ENCODE measurements around the gene REXO1.
A peak's percentile ranks its signal among the peaks of the same experiment; 100 is the strongest.

REXO1 gene

GRCh38 chr19:1786668-1787067, 61.6 kb downstream of the REXO1 start:
- no peak overlapping the region for H3K27ac ChIP-seq (ENCODE audit: low read length)

DNA sequence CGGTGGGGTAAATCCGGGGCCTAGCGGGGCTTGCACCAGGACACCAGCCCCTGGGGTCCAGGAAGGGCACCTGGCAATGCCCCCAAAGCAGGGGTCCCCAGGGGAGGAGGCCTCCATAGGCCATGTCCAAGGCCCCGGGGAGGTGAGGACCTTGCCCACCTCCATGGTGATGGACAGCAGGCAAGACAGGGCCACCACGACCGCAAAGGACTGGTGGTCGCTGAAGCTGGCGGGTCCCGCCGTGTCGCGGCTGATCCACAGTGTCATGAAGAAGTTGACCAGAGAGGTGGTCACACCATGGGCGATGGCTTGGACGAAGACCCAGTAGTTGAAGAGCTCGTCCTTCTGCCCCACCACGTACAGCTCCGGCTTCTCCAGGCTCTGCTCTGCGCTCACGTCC, 63.0 kb downstream of the REXO1 start:
- TF ChIP-seq CTCF (IDR thresholded peaks at IDR 0.05; ENCODE audit: low read length) (no peak), EZH2 (optimal IDR thresholded peaks at IDR 0.05; ENCODE audit: low read depth, low read length) (peak; percentile 13), EZH2phosphoT487 (IDR thresholded peaks at IDR 0.05; ENCODE audit: low read length) (no peak)
- H3K4me1 ChIP-seq (ENCODE audit: low read length): no peaks in the 10 kb centered on the region

More at GRCh38 chr19:1786668-1787067, 61.6 kb downstream of the REXO1 start:
- Histone ChIP-seq H3K9me2 (replicated peaks; ENCODE audit: insufficient read depth, low read length) (no peaks in the 10 kb centered on the region), H3K4me1 (ENCODE audit: low read length) (no peaks in the 10 kb centered on the region), H3F3A (ENCODE audit: insufficient read depth, low read length) (no peaks in the 10 kb centered on the region), H3K27me3 (replicated peaks; ENCODE audit: insufficient read depth, low read length) (peaks cover 83% of the 10 kb centered on the region), H4K20me1 (ENCODE audit: insufficient read depth, low read length) (peaks cover 3% of the 10 kb centered on the region; the same call in 1 of the 2 replicates), H3K9me3 (replicated peaks; ENCODE audit: insufficient read depth, low read length) (no peaks in the 10 kb centered on the region), H2AFZ (ENCODE audit: low read length) (no peak overlapping the region), H3K9ac (ENCODE audit: low read length) (no peak overlapping the region), H3K4me3 (ENCODE audit: low read length) (no peak overlapping the region), H3K4me2 (ENCODE audit: low read depth, low read length) (no peak overlapping the region), H3K79me2 (ENCODE audit: low read length) (no peaks in the 10 kb centered on the region), H3K36me3 (replicated peaks; ENCODE audit: insufficient read depth, low read length) (no peaks in the 10 kb centered on the region)
- no peak for DNase-seq
- no peak for TF ChIP-seq EZH2 (optimal IDR thresholded peaks at IDR 0.05; ENCODE audit: low read depth, low read length)

GRCh38 chr19:1783874-1784273, 64.4 kb downstream of the REXO1 start:
- TF ChIP-seq CTCF (IDR thresholded peaks at IDR 0.05; ENCODE audit: low read length) (no peak), EZH2phosphoT487 (IDR thresholded peaks at IDR 0.05; ENCODE audit: low read length) (no peak), EZH2 (optimal IDR thresholded peaks at IDR 0.05; ENCODE audit: low read depth, low read length) (no peak)
- Histone ChIP-seq H3K27me3 (replicated peaks; ENCODE audit: insufficient read depth, low read length) (peaks cover 93% of the 10 kb centered on the region), H3K9me3 (replicated peaks; ENCODE audit: insufficient read depth, low read length) (no peaks in the 10 kb centered on the region), H3K36me3 (replicated peaks; ENCODE audit: insufficient read depth, low read length) (no peaks in the 10 kb centered on the region), H2AFZ (ENCODE audit: low read length) (no peak overlapping the region), H3F3A (ENCODE audit: insufficient read depth, low read length) (no peaks in the 10 kb centered on the region), H3K27ac (ENCODE audit: low read length) (no peak overlapping the region), H3K4me3 (ENCODE audit: low read length) (no peak overlapping the region), H3K79me2 (ENCODE audit: low read length) (no peaks in the 10 kb centered on the region), H3K4me1 (ENCODE audit: low read length) (no peaks in the 10 kb centered on the region), H3K9me2 (replicated peaks; ENCODE audit: insufficient read depth, low read length) (no peaks in the 10 kb centered on the region), H3K4me2 (ENCODE audit: low read depth, low read length) (no peak overlapping the region), H3K9ac (ENCODE audit: low read length) (no peak overlapping the region), H4K20me1 (ENCODE audit: insufficient read depth, low read length) (peaks cover 3% of the 10 kb centered on the region; the same call in 1 of the 2 replicates)
- no peak for DNase-seq

More for the DNA sequence above, 63.0 kb downstream of the REXO1 start:
- DNase-seq: no peak
- Histone ChIP-seq H3F3A (ENCODE audit: insufficient read depth, low read length) (no peaks in the 10 kb centered on the region), H3K4me3 (ENCODE audit: low read length) (no peak overlapping the region), H4K20me1 (ENCODE audit: insufficient read depth, low read length) (peaks cover 3% of the 10 kb centered on the region; the same call in 1 of the 2 replicates), H3K9ac (ENCODE audit: low read length) (no peak overlapping the region), H2AFZ (ENCODE audit: low read length) (no peak overlapping the region), H3K79me2 (ENCODE audit: low read length) (no peaks in the 10 kb centered on the region), H3K9me2 (replicated peaks; ENCODE audit: insufficient read depth, low read length) (no peaks in the 10 kb centered on the region), H3K27me3 (replicated peaks; ENCODE audit: insufficient read depth, low read length) (peaks cover 83% of the 10 kb centered on the region), H3K4me2 (ENCODE audit: low read depth, low read length) (no peak overlapping the region), H3K27ac (ENCODE audit: low read length) (no peak overlapping the region), H3K9me3 (replicated peaks; ENCODE audit: insufficient read depth, low read length) (no peaks in the 10 kb centered on the region), H3K36me3 (replicated peaks; ENCODE audit: insufficient read depth, low read length) (no peaks in the 10 kb centered on the region)

DNA sequence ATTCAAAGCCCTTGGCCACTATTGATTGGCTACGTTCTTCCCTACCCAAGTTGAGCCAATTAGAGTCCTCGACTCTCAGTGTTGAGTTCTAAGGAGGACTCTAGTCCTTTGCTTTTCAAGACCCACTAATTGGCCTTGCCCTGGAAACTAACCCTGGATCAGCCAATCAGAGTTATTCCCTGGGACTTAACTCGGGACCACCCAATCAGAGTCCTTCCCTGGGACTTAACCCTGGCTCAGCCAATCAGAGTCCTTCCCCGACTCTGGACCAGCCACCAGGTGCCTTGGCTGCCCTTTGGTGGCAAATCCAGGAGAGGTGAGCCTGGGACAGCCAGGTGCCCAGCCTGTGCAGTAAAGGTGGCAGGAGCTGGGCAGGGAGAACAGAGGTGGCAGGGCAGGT, 64.9 kb downstream of the REXO1 start:
- Histone ChIP-seq H3K4me3 (ENCODE audit: low read length) (no peak overlapping the region), H3K9ac (ENCODE audit: low read length) (no peak overlapping the region), H3K79me2 (ENCODE audit: low read length) (no peaks in the 10 kb centered on the region), H3K27me3 (replicated peaks; ENCODE audit: insufficient read depth, low read length) (peaks cover 93% of the 10 kb centered on the region), H4K20me1 (ENCODE audit: insufficient read depth, low read length) (peaks cover 3% of the 10 kb centered on the region; the same call in 1 of the 2 replicates), H2AFZ (ENCODE audit: low read length) (no peak overlapping the region), H3K9me2 (replicated peaks; ENCODE audit: insufficient read depth, low read length) (no peaks in the 10 kb centered on the region), H3K36me3 (replicated peaks; ENCODE audit: insufficient read depth, low read length) (no peaks in the 10 kb centered on the region), H3K9me3 (replicated peaks; ENCODE audit: insufficient read depth, low read length) (no peaks in the 10 kb centered on the region), H3K4me1 (ENCODE audit: low read length) (no peaks in the 10 kb centered on the region), H3F3A (ENCODE audit: insufficient read depth, low read length) (no peaks in the 10 kb centered on the region), H3K27ac (ENCODE audit: low read length) (no peak overlapping the region), H3K4me2 (ENCODE audit: low read depth, low read length) (no peak overlapping the region)
- TF ChIP-seq EZH2phosphoT487 (IDR thresholded peaks at IDR 0.05; ENCODE audit: low read length) (no peak), EZH2 (optimal IDR thresholded peaks at IDR 0.05; ENCODE audit: low read depth, low read length) (no peak), CTCF (IDR thresholded peaks at IDR 0.05; ENCODE audit: low read length) (no peak)
- no peak for DNase-seq

All from MM.1S (cell line).